HFFc6 (cell line): ENCODE measurements around the gene OR52A5. TPM values are rescaled to one million over a fixed set of nuclear protein-coding genes. Genes with fewer than 3 reads are reported as not detected.
A peak's percentile ranks its signal among the peaks of the same experiment; 100 is the strongest.
"Not testable (repeated sequence)": the region's sequence is repeated elsewhere in the genome, so short reads cannot be mapped to it uniquely, and the experiment has no call there.

ENCODE experiments used
- DNase-seq: peaks from one replicate; pipeline ENCODE4 v3.0.0-alpha.2; 2018
- H3K27ac Mint-ChIP-seq: 2 replicates; pipeline ENCODE4 v1.8.0; 2020; ENCODE audit warnings: mild to moderate bottlenecking, mixed read lengths
- H3K27me3 Mint-ChIP-seq: 2 replicates; pipeline ENCODE4 v1.8.0; 2021; ENCODE audit warnings: mild to moderate bottlenecking, moderate library complexity, mixed read lengths; ENCODE audit not compliant: insufficient read depth
- H3K36me3 Mint-ChIP-seq: 2 replicates; pipeline ENCODE4 v1.8.0; 2021; ENCODE audit warnings: low read depth, mixed read lengths
- H3K4me1 Mint-ChIP-seq: 2 replicates; pipeline ENCODE4 v1.8.0; 2020; ENCODE audit warnings: low read depth, mixed read lengths
- H3K4me3 Mint-ChIP-seq: 2 replicates; pipeline ENCODE4 v1.8.0; 2020; ENCODE audit warnings: mild to moderate bottlenecking, moderate library complexity, mixed read lengths
- H3K9me3 Mint-ChIP-seq: 2 replicates; pipeline ENCODE4 v1.8.0; 2020; ENCODE audit warnings: mild to moderate bottlenecking, mixed read lengths
- long read RNA-seq: library from polyadenylated mRNA; unstranded; transcript quantifications from one replicate; pipeline ENCODE4 v2.0.0, GENCODE V29; 2019
- total RNA-seq, 6 experiments: library from RNA; stranded (reverse); fragmentation: NEBNext Ultra II Directional; extraction: Animal tissue kit (Norgen Biotek cat#: 25700); gene quantifications; 2 replicates in 1 of 6; 3 replicates in 5 of 6; pipeline ENCODE4 v1.2.3, GENCODE V29; 2021
- TF ChIP-seq, protein P1 (sequence below): fragments of 200-600 bp; sonication (generic); IDR thresholded peaks from 2 replicates; pipeline ENCODE4 v1.5.0; 2021; ENCODE audit warnings: antibody characterized with exemption, mild to moderate bottlenecking

OR52A5 gene
- total RNA-seq, result not detected
- long read RNA-seq, result 0 reads

GRCh38 chr11:5137996-5138395 is at the start of gene OR52A5:
TSS of gene OR52A5 (minus strand) at chr11:5138356. CDS start at chr11:5132642, 5,714 bp downstream.
- TF ChIP-seq, protein P1, sequence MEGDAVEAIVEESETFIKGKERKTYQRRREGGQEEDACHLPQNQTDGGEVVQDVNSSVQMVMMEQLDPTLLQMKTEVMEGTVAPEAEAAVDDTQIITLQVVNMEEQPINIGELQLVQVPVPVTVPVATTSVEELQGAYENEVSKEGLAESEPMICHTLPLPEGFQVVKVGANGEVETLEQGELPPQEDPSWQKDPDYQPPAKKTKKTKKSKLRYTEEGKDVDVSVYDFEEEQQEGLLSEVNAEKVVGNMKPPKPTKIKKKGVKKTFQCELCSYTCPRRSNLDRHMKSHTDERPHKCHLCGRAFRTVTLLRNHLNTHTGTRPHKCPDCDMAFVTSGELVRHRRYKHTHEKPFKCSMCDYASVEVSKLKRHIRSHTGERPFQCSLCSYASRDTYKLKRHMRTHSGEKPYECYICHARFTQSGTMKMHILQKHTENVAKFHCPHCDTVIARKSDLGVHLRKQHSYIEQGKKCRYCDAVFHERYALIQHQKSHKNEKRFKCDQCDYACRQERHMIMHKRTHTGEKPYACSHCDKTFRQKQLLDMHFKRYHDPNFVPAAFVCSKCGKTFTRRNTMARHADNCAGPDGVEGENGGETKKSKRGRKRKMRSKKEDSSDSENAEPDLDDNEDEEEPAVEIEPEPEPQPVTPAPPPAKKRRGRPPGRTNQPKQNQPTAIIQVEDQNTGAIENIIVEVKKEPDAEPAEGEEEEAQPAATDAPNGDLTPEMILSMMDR, result no peak
- no peak for DNase-seq

GRCh38 chr11:5178046-5178837 is 40.1 kb upstream of the OR52A5 start:
- Mint-ChIP-seq H3K36me3 (no peaks in the 10 kb centered on the region), H3K27ac (no peak overlapping the region), H3K4me1 (no peaks in the 10 kb centered on the region), H3K4me3 (no peak overlapping the region), H3K9me3 (no peaks in the 10 kb centered on the region), H3K27me3 (no peaks in the 10 kb centered on the region; the same call in 1 of the 2 replicates)
- TF ChIP-seq, protein P1, result no peak
- no peak for DNase-seq

More at GRCh38 chr11:5137996-5138395, at the start of gene OR52A5:
- no peaks in the 10 kb centered on the region for H3K27me3 Mint-ChIP-seq
- H3K36me3 Mint-ChIP-seq, result no peaks in the 10 kb centered on the region
- no peaks in the 10 kb centered on the region for H3K9me3 Mint-ChIP-seq
- no peak within 1 kb of the TSS for H3K4me3 Mint-ChIP-seq
- no peaks in the 10 kb centered on the region for H3K4me1 Mint-ChIP-seq
- H3K27ac Mint-ChIP-seq, result no peak within 1 kb of the TSS

GRCh38 chr11:5174934-5175333 is 36.8 kb upstream of the OR52A5 start:
- Mint-ChIP-seq H3K9me3 (no peaks in the 10 kb centered on the region), H3K4me3 (no peak overlapping the region), H3K27ac (no peak overlapping the region), H3K36me3 (no peaks in the 10 kb centered on the region), H3K27me3 (no peaks in the 10 kb centered on the region; the same call in 1 of the 2 replicates), H3K4me1 (no peaks in the 10 kb centered on the region)
- no peak for DNase-seq
- TF ChIP-seq, protein P1, result no peak

DNA sequence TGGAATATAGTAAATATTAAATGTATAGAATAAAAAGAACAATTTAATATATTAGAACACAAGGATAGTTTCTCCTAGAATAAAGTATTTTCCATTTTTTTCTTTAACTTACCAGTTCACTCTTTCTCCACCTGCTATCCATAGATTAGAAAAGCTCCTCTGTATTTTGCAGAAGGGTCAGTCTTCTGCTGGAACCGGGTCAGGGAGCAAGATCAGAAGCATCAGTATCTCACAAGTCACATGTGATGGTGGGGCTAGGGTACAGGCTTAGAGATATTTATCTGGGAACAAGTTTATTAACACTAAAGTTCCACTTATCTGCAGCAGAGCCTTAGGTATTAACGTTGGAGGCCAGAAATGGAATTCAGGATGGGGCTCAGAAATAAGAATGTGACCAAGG is 33.7 kb upstream of the OR52A5 start:
- TF ChIP-seq, protein P1, result no peak
- Mint-ChIP-seq H3K4me3 (no peak overlapping the region), H3K4me1 (no peaks in the 10 kb centered on the region), H3K36me3 (no peaks in the 10 kb centered on the region), H3K27ac (no peak overlapping the region), H3K27me3 (no peaks in the 10 kb centered on the region), H3K9me3 (no peaks in the 10 kb centered on the region)
- DNase-seq, result no peak

GRCh38 chr11:5165898-5166297 is 27.7 kb upstream of the OR52A5 start:
- H3K9me3 Mint-ChIP-seq, H3K4me1 Mint-ChIP-seq, H3K27ac Mint-ChIP-seq, DNase-seq, H3K27me3 Mint-ChIP-seq, H3K36me3 Mint-ChIP-seq, H3K4me3 Mint-ChIP-seq: not testable (repeated sequence)

DNA sequence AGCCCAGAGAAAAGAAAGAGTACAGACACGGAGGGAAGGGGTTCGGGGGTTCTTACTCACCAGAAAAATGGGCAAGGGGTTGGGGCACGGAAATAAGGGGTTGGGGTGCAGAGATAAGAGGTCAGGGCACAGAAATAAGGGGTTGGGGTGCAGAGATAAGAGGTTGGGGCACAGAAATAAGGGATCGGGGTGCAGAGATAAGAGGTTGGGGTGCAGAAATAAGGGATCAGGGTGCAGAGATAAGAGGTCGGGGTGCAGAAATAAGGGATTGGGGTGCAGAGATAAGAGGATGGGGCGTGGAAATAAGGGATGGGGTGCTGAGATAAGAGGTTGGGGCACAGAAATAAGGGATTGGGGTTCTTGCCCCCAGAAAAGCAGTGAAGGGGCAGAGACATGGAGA is 26.7 kb upstream of the OR52A5 start:
- not testable (repeated sequence) for H3K36me3 Mint-ChIP-seq, H3K4me1 Mint-ChIP-seq, H3K27me3 Mint-ChIP-seq, H3K27ac Mint-ChIP-seq, DNase-seq, H3K9me3 Mint-ChIP-seq
- H3K4me3 Mint-ChIP-seq, result peak overlapping the region; percentile 22; the same call in 1 of the 2 replicates

DNA sequence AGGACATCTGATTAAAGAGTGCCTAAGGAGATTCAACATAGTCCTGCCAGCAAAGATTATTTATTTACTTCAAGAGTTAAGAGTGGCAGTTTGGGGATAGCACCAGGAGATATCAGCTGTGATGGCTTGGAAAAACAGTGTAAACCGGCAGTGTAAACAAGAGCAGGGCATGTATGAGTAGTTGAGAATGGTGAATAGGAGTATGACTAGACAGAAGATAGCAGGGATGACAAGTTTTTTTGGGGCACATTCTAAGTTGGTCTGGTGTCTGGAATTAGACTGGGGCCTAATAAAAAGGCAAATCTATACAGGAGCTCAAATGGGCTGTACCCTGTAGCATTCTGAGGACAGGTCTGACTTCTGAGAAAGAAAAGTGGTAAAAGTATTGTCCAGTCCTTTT is 22.9 kb upstream of the OR52A5 start:
- not testable (repeated sequence) for H3K9me3 Mint-ChIP-seq, H3K4me1 Mint-ChIP-seq, DNase-seq, H3K27me3 Mint-ChIP-seq, H3K27ac Mint-ChIP-seq, H3K36me3 Mint-ChIP-seq, H3K4me3 Mint-ChIP-seq

GRCh38 chr11:5160217-5160616 is 22.1 kb upstream of the OR52A5 start:
- not testable (repeated sequence) for H3K36me3 Mint-ChIP-seq, DNase-seq, H3K27me3 Mint-ChIP-seq, H3K4me1 Mint-ChIP-seq, H3K27ac Mint-ChIP-seq, H3K4me3 Mint-ChIP-seq, H3K9me3 Mint-ChIP-seq
